Mesodermal cell (in vitro differentiated cells): ENCODE results near the gene GAN.
"Not testable (repeated sequence)": the region's sequence is repeated elsewhere in the genome, so short reads cannot be mapped to it uniquely, and the experiment has no call there.

Experiments
- H3K27ac ChIP-seq: 2 replicates; pipeline ENCODE4 v1.7.0; 2013; ENCODE audit warnings: mild to moderate bottlenecking, low read depth, low read length, moderate library complexity; ENCODE audit not compliant: severe bottlenecking
- H3K36me3 ChIP-seq: 2 replicates; pipeline ENCODE4 v1.7.1; 2013; ENCODE audit warnings: mild to moderate bottlenecking, low read length, moderate library complexity; ENCODE audit not compliant: control insufficient read depth, insufficient read depth
- H3K4me1 ChIP-seq: one replicate; pipeline ENCODE4 v1.7.1; 2013; ENCODE audit warnings: mild to moderate bottlenecking, low read length; ENCODE audit not compliant: insufficient read depth, control insufficient read depth, poor library complexity, severe bottlenecking
- H3K4me3 ChIP-seq: 2 replicates; pipeline ENCODE4 v1.7.0; 2013; ENCODE audit warnings: low read length, control low read depth, mild to moderate bottlenecking; ENCODE audit not compliant: insufficient read depth, poor library complexity, severe bottlenecking; ENCODE audit errors: extremely low read depth
- H3K9me3 ChIP-seq: 2 replicates; pipeline ENCODE4 v1.7.1; 2013; ENCODE audit warnings: mild to moderate bottlenecking, low read length, moderate library complexity; ENCODE audit not compliant: control insufficient read depth
- WGBS, 2 experiments: methylation state at CpG; one replicate each; pipeline ENCODE4 v1.1.5; 2013; ENCODE audit warnings: missing lambda C conversion rate in 2 of 2; ENCODE audit not compliant: insufficient coverage in 2 of 2; 5-methylcytosine and 5-hydroxymethylcytosine counted together

Gene GAN

DNA sequence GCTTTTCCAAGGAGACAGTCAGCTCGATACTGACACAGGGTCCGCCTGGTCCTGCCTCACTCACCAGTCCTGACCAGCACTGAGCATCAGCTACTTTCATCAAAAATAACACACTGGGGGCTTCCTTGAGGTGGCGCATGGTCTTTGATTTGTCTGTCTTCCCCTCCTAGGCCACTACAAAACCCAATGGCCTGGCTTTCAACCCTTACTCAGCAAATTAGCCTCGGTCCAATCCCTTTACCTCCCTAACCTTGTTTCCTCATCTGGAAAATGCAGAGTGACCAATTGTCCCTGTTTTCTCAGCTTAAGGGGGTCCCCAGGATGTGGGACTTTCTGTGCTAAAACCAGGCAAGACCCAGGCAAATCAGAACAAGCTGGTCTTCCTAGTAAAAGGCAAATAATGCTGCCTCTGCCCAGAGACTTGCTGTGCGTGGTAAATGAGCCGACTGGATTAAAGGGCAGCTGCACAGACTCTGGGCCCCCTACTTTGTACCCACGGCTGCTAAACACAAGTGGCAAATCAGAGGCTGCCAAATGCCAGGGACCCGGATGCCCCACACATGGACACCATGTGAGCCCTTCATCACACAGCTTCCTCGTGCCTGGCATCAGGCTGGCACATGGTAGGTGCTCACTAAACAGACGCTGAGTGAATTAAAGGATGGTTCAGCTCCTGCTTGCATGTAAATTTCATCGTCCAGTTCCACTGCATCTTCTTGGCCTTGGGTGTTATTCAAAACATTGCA, 98.7 kb downstream of the GAN start:
- Histone ChIP-seq H3K36me3 (no peaks in the 10 kb centered on the region), H3K27ac (no peak overlapping the region), H3K9me3 (no peaks in the 10 kb centered on the region), H3K4me3 (no peak overlapping the region), H3K4me1 (peaks cover 27% of the 10 kb centered on the region)
- 92% methylated on average over 10 to 11 of the region's 11 CpGs for whole genome bisulfite sequencing, 2 experiments

- Histone ChIP-seq H3K27ac (no peak overlapping the region), H3K4me3 (no peak overlapping the region)
- WGBS, 2 experiments = 31 to 38% methylated on average over 10 to 11 of the region's 11 CpGs
These were observed 101.0 kb downstream of the GAN start for GRCh38 chr16:81415751-81416150.

GRCh38 chr16:81416749-81417148, 102.0 kb downstream of the GAN start:
- H3K36me3 ChIP-seq = no peaks in the 10 kb centered on the region
- H3K4me3 ChIP-seq = no peak overlapping the region
- H3K9me3 ChIP-seq = no peaks in the 10 kb centered on the region

More at GRCh38 chr16:81415751-81416150, 101.0 kb downstream of the GAN start:
- H3K4me1 ChIP-seq = peaks cover 27% of the 10 kb centered on the region
- H3K36me3 ChIP-seq = no peaks in the 10 kb centered on the region
- H3K9me3 ChIP-seq = no peaks in the 10 kb centered on the region

GRCh38 chr16:81417210-81417609, 102.4 kb downstream of the GAN start:
- WGBS, 2 experiments = 92 to 93% methylated on average over 3 to 4 of the region's 5 CpGs
- H3K9me3 ChIP-seq = no peaks in the 10 kb centered on the region
- no peaks in the 10 kb centered on the region for H3K36me3 ChIP-seq
- H3K27ac ChIP-seq = no peak overlapping the region
- H3K4me1 ChIP-seq = peaks cover 27% of the 10 kb centered on the region
- no peak overlapping the region for H3K4me3 ChIP-seq

More at GRCh38 chr16:81416749-81417148, 102.0 kb downstream of the GAN start:
- peaks cover 27% of the 10 kb centered on the region for H3K4me1 ChIP-seq
- no peak overlapping the region for H3K27ac ChIP-seq
- WGBS, 2 experiments = 87 to 89% methylated on average over 8 of the region's 8 CpGs

- WGBS, 2 experiments = 91 to 99% methylated on average over 6 to 9 of the region's 9 CpGs
- Histone ChIP-seq H3K36me3 (no peaks in the 10 kb centered on the region), H3K27ac (no peak overlapping the region), H3K4me1 (peaks cover 21% of the 10 kb centered on the region), H3K4me3 (no peak overlapping the region), H3K9me3 (no peaks in the 10 kb centered on the region)
These were observed 105.0 kb downstream of the GAN start for GRCh38 chr16:81419806-81420205.

DNA sequence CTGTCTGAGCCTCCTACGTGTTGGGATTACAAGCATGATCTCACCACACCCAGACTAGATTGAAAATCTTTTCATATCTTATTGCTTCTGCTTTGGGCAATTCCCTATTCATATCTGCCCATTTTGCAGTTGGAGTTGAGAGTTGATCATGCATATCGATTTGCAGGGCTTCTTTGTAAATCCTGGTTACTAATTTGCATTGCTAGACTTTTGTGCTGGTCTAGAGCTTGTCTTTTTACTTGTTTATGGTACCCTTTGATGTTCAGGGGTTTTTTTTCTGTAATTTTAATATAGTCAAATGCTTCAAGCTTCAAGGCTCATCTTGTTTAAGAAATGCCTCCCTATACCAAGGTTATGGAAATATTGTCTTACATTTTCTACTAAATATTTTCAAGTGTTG, 106.4 kb downstream of the GAN start:
- Histone ChIP-seq H3K4me1 (peaks cover 10% of the 10 kb centered on the region), H3K36me3 (no peaks in the 10 kb centered on the region), H3K27ac (no peak overlapping the region), H3K4me3 (no peak overlapping the region), H3K9me3 (no peaks in the 10 kb centered on the region)
- WGBS, 2 experiments = 96 to 100% methylated on average over 1 to 2 of the region's 2 CpGs

GRCh38 chr16:81421536-81421935, 106.8 kb downstream of the GAN start:
- Histone ChIP-seq H3K4me1 (peaks cover 6% of the 10 kb centered on the region), H3K36me3 (no peaks in the 10 kb centered on the region), H3K4me3 (no peak overlapping the region), H3K27ac (no peak overlapping the region), H3K9me3 (no peaks in the 10 kb centered on the region)
- 91 to 93% methylated on average over 5 to 6 of the region's 11 CpGs for WGBS, 2 experiments

- H3K4me1 ChIP-seq, H3K27ac ChIP-seq, H3K36me3 ChIP-seq, H3K9me3 ChIP-seq, H3K4me3 ChIP-seq: not testable (repeated sequence)
- WGBS, 2 experiments = 94 to 100% methylated on average over 3 of the region's 7 CpGs
These were observed 107.4 kb downstream of the GAN start for GRCh38 chr16:81422153-81422552.

- Histone ChIP-seq H3K36me3 (no peaks in the 10 kb centered on the region), H3K4me1 (no peaks in the 10 kb centered on the region), H3K9me3 (no peaks in the 10 kb centered on the region), H3K4me3 (no peak overlapping the region), H3K27ac (no peak overlapping the region)
- 70% methylated on average over 1 of the region's 1 CpG; no CpG with 5 or more reads in 1 of the 2 experiments for WGBS, 2 experiments
These were observed 110.0 kb downstream of the GAN start for GRCh38 chr16:81424771-81425170.

DNA sequence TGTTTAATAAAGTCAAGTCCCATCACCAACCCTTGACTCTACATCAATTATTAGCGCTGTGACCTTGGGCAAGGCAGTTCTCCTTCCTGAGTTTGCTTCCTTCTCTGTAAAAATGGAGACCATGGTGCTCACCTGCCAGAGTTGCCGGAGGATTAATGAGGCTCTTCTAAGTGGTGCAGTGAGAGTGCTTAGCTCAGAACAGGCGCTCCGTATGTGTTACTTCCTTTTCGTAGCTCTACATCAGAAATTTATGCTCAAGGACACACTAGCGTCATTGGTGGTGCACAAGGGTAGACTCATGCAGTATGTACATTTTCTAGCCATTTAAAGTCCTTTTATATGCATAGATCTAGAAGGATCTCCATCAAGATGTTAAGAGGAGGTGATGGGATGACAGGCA, 112.5 kb downstream of the GAN start:
- Histone ChIP-seq H3K4me3 (no peak overlapping the region), H3K36me3 (no peaks in the 10 kb centered on the region), H3K9me3 (no peaks in the 10 kb centered on the region), H3K4me1 (peaks cover 6% of the 10 kb centered on the region), H3K27ac (no peak overlapping the region)
- WGBS, 2 experiments = 82 to 83% methylated on average over 2 to 4 of the region's 6 CpGs

DNA sequence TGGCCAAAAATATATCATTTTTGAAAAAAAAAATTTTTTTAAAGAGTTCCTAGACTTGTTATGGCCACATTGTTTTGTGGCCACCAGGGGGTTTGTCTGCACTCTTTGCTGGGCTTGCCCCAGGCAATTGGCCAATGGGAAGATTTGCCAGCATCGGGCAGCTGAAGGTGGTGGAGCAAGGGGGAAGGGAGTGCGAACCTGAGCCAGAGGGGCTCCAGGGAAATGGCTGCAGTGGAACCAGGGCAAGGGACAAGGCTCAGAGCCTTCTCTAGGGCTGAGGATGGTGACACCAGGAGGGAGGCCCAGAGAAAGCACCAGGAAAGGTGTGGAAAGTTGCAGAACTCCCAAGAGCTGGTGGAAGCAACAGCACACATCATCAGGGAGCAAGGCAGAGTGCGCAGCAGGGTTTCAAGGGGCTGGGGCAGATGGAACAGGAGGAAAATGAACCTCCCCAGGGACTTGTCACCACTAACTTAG, 114.3 kb downstream of the GAN start:
- WGBS, 2 experiments = 20 to 86% methylated on average over 1 of the region's 3 CpGs
- Histone ChIP-seq H3K4me3 (no peak overlapping the region), H3K36me3 (no peaks in the 10 kb centered on the region), H3K4me1 (peaks cover 6% of the 10 kb centered on the region), H3K9me3 (no peaks in the 10 kb centered on the region), H3K27ac (no peak overlapping the region)
